Astrocyte (in vitro differentiated cells and primary cell): ENCODE data around the gene NAV2. TPM values are rescaled to one million over a fixed set of nuclear protein-coding genes. Genes with fewer than 3 reads are reported as not detected.
A peak's percentile ranks its signal among the peaks of the same experiment; 100 is the strongest.

Experiments used
- DNase-seq: peaks from one replicate; pipeline ENCODE4 v3.0.0-alpha.2; 2010; ENCODE audit warnings: low read depth
- FAIRE-seq: peaks from 2 replicates; lab custom pipeline; 2011; peaks lifted over from hg19 to GRCh38; lab: Jason Lieb, UNC
- H2AFZ ChIP-seq: 2 replicates; pipeline ENCODE4 v1.6.0; 2012; ENCODE audit warnings: low read depth, low read length, inconsistent platforms
- H3K27ac ChIP-seq: 2 replicates; pipeline ENCODE4 v1.5.1; 2011; ENCODE audit warnings: low read depth, low read length, inconsistent platforms
- H3K27me3 ChIP-seq: 2 replicates; pipeline ENCODE4 v1.6.0; 2011; ENCODE audit warnings: low read length, inconsistent platforms; ENCODE audit not compliant: insufficient read depth
- H3K36me3 ChIP-seq: 2 replicates; pipeline ENCODE4 v1.5.1; 2011; ENCODE audit warnings: low read length, inconsistent platforms; ENCODE audit not compliant: insufficient read depth
- H3K4me1 ChIP-seq: 2 replicates; pipeline ENCODE4 v1.5.1; 2011; ENCODE audit warnings: low read length, inconsistent platforms; ENCODE audit not compliant: insufficient read depth
- H3K4me2 ChIP-seq: 2 replicates; pipeline ENCODE4 v1.6.0; 2012; ENCODE audit warnings: low read length, inconsistent platforms
- H3K4me3 ChIP-seq: 2 replicates; pipeline ENCODE4 v1.5.1; 2011; ENCODE audit warnings: low read depth, mild to moderate bottlenecking, low read length, inconsistent platforms; ENCODE audit not compliant: insufficient read depth
- H3K79me2 ChIP-seq: 2 replicates; pipeline ENCODE4 v1.6.0; 2012; ENCODE audit warnings: mild to moderate bottlenecking, low read length, inconsistent platforms; ENCODE audit not compliant: insufficient read depth
- H3K9ac ChIP-seq: 2 replicates; pipeline ENCODE4 v1.6.0; 2012; ENCODE audit warnings: mild to moderate bottlenecking, low read length, inconsistent platforms
- H3K9me3 ChIP-seq: 2 replicates; pipeline ENCODE4 v1.5.1; 2012; ENCODE audit warnings: low read depth, mild to moderate bottlenecking, low read length, inconsistent platforms; ENCODE audit not compliant: insufficient read depth
- H4K20me1 ChIP-seq: 2 replicates; pipeline ENCODE4 v1.6.0; 2012; ENCODE audit warnings: low read length, inconsistent platforms; ENCODE audit not compliant: insufficient read depth
- H3K27ac Mint-ChIP-seq: one replicate; pipeline ENCODE4 v1.8.0; 2021; ENCODE audit warnings: mild to moderate bottlenecking, mixed read lengths; ENCODE audit not compliant: unreplicated experiment
- H3K27me3 Mint-ChIP-seq: one replicate; pipeline ENCODE4 v1.8.0; 2021; ENCODE audit warnings: low read depth, mixed read lengths; ENCODE audit not compliant: unreplicated experiment
- H3K36me3 Mint-ChIP-seq: one replicate; pipeline ENCODE4 v1.8.0; 2021; ENCODE audit warnings: low read depth, mixed read lengths; ENCODE audit not compliant: unreplicated experiment
- H3K4me1 Mint-ChIP-seq: one replicate; pipeline ENCODE4 v1.8.0; 2021; ENCODE audit warnings: low read depth, mixed read lengths; ENCODE audit not compliant: unreplicated experiment
- H3K4me3 Mint-ChIP-seq: one replicate; pipeline ENCODE4 v1.8.0; 2021; ENCODE audit warnings: mild to moderate bottlenecking, moderate library complexity, mixed read lengths; ENCODE audit not compliant: unreplicated experiment
- H3K9me3 Mint-ChIP-seq: one replicate; pipeline ENCODE4 v1.8.0; 2021; ENCODE audit warnings: mild to moderate bottlenecking, mixed read lengths; ENCODE audit not compliant: unreplicated experiment
- CTCF ChIP-seq: IDR thresholded peaks from 2 replicates; pipeline ENCODE4 v1.5.1; 2011; ENCODE audit warnings: low read depth, mild to moderate bottlenecking, inconsistent platforms, low read length, moderate library complexity; ENCODE audit not compliant: insufficient read depth
- EZH2 ChIP-seq: IDR thresholded peaks from 2 replicates; pipeline ENCODE4 v1.6.1; 2012; ENCODE audit warnings: mild to moderate bottlenecking, low read length, inconsistent platforms; ENCODE audit not compliant: insufficient read depth
- total RNA-seq: library from RNA; stranded (reverse); gene quantifications from 2 replicates; pipeline ENCODE4 v1.2.1, GENCODE V29; 2021

The NAV2 gene
- total RNA-seq, 1 donor from 2014 or later, result 20.6 TPM

- Mint-ChIP-seq H3K9me3 (no peaks in the 10 kb centered on the region), H3K4me1 (peaks cover 26% of the 10 kb centered on the region), H3K27ac (peak overlapping the region; percentile 98), H3K36me3 (peaks cover 17% of the 10 kb centered on the region), H3K4me3 (peak overlapping the region; percentile 37), H3K27me3 (no peaks in the 10 kb centered on the region)
- H3K79me2 ChIP-seq, result no peaks in the 10 kb centered on the region
- TF ChIP-seq CTCF (no peak), EZH2 (no peak)
- H3K27me3 ChIP-seq, result no peaks in the 10 kb centered on the region
- FAIRE-seq (peak; percentile 41), DNase-seq (peak; percentile 99)
- peak overlapping the region; percentile 99 for H3K27ac ChIP-seq
- H3K4me1 ChIP-seq, result peaks cover 41% of the 10 kb centered on the region
- H4K20me1 ChIP-seq, result no peaks in the 10 kb centered on the region
- peak overlapping the region; percentile 78 for H3K4me2 ChIP-seq
- peaks cover 2% of the 10 kb centered on the region for H3K36me3 ChIP-seq
- H3K4me3 ChIP-seq, result peak overlapping the region; percentile 8
- H3K9ac ChIP-seq, result peak overlapping the region; percentile 82
- peak overlapping the region; percentile 88 for H2AFZ ChIP-seq
- no peaks in the 10 kb centered on the region for H3K9me3 ChIP-seq
Observed at GRCh38 chr11:20112291-20113148, 399.9 kb downstream of the NAV2 start.

- Mint-ChIP-seq H3K4me1 (peaks cover 26% of the 10 kb centered on the region), H3K27me3 (no peaks in the 10 kb centered on the region), H3K9me3 (no peaks in the 10 kb centered on the region), H3K27ac (peak overlapping the region; percentile 98), H3K36me3 (peaks cover 12% of the 10 kb centered on the region), H3K4me3 (no peak overlapping the region)
- Histone ChIP-seq H3K9me3 (no peaks in the 10 kb centered on the region), H4K20me1 (no peaks in the 10 kb centered on the region), H3K79me2 (no peaks in the 10 kb centered on the region), H3K4me3 (no peak overlapping the region), H3K36me3 (peaks cover 2% of the 10 kb centered on the region), H3K4me2 (peak overlapping the region; percentile 78), H3K4me1 (peaks cover 41% of the 10 kb centered on the region), H3K27me3 (no peaks in the 10 kb centered on the region), H3K9ac (peak overlapping the region; percentile 82), H2AFZ (no peak overlapping the region), H3K27ac (peak overlapping the region; percentile 99)
- no peak for FAIRE-seq
- peak; percentile 65 for DNase-seq
- no peak for TF ChIP-seq EZH2
Observed at GRCh38 chr11:20113149-20113438, 400.5 kb downstream of the NAV2 start.

GRCh38 chr11:20114588-20114987 is 402.0 kb downstream of the NAV2 start:
- TF ChIP-seq EZH2, result no peak
- TF ChIP-seq CTCF, result no peak
- FAIRE-seq, result no peak
- H3K27me3 Mint-ChIP-seq, result no peaks in the 10 kb centered on the region
- Histone ChIP-seq H3K9me3 (no peaks in the 10 kb centered on the region), H4K20me1 (no peaks in the 10 kb centered on the region), H3K27me3 (no peaks in the 10 kb centered on the region), H3K36me3 (no peaks in the 10 kb centered on the region), H3K4me1 (peaks cover 41% of the 10 kb centered on the region), H3K4me3 (no peak overlapping the region), H2AFZ (no peak overlapping the region), H3K27ac (peak overlapping the region; percentile 43), H3K4me2 (no peak overlapping the region), H3K79me2 (no peaks in the 10 kb centered on the region), H3K9ac (no peak overlapping the region)
- H3K27ac Mint-ChIP-seq, result no peak overlapping the region
- peaks cover 26% of the 10 kb centered on the region for H3K4me1 Mint-ChIP-seq
- peak; percentile 68 for DNase-seq
- no peak overlapping the region for H3K4me3 Mint-ChIP-seq
- no peaks in the 10 kb centered on the region for H3K9me3 Mint-ChIP-seq
- H3K36me3 Mint-ChIP-seq, result peaks cover 17% of the 10 kb centered on the region
